AG04449 (cell line): ENCODE results near the gene ITPR3.

ENCODE experiments used
- CTCF ChIA-PET: fragments of 350-600 bp; formaldehyde crosslinking; extraction: SDS; loops from one replicate; lab custom pipeline; 2021; ENCODE audit warnings: antibody characterized with exemption; lab: Yijun Ruan, JAX
- POLR2A ChIA-PET: fragments of 400-600, 350-600 bp; formaldehyde crosslinking; extraction: SDS; loops from one replicate; lab custom pipeline; 2020; ENCODE audit warnings: antibody characterized with exemption, inconsistent platforms; lab: Yijun Ruan, JAX
- DNase-seq: peaks from one replicate; pipeline ENCODE4 v3.0.0-alpha.2; 2010; ENCODE audit warnings: low read depth, low spot score
- H3K4me3 ChIP-seq: 2 replicates; pipeline ENCODE4 v1.5.1; 2011; ENCODE audit warnings: low read depth, mild to moderate bottlenecking, control low read depth, low read length
- TF ChIP-seq, protein P1 (sequence below): IDR thresholded peaks from one replicate; pipeline ENCODE4 v1.5.1; 2011; ENCODE audit warnings: mild to moderate bottlenecking, moderate library complexity, low read length, control low read depth, inconsistent platforms; ENCODE audit not compliant: insufficient read depth; ENCODE audit errors: missing control alignments

Gene ITPR3

DNA sequence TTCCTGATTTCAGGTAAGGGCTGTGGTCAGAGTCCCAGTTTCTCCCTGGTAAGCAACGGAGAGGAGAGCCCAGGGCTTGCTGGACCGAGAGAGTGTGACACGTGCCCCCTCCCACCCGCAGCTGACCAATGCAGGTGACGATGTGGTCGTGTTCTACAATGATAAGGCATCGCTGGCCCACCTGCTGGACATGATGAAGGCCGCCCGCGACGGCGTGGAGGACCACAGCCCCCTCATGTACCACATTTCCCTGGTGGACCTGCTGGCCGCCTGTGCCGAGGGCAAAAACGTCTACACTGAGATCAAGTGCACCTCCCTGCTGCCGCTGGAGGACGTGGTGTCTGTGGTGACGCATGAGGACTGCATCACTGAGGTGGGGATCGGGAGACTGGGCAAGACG is 58.6 kb downstream of the ITPR3 start:
- TF ChIP-seq, protein P1, sequence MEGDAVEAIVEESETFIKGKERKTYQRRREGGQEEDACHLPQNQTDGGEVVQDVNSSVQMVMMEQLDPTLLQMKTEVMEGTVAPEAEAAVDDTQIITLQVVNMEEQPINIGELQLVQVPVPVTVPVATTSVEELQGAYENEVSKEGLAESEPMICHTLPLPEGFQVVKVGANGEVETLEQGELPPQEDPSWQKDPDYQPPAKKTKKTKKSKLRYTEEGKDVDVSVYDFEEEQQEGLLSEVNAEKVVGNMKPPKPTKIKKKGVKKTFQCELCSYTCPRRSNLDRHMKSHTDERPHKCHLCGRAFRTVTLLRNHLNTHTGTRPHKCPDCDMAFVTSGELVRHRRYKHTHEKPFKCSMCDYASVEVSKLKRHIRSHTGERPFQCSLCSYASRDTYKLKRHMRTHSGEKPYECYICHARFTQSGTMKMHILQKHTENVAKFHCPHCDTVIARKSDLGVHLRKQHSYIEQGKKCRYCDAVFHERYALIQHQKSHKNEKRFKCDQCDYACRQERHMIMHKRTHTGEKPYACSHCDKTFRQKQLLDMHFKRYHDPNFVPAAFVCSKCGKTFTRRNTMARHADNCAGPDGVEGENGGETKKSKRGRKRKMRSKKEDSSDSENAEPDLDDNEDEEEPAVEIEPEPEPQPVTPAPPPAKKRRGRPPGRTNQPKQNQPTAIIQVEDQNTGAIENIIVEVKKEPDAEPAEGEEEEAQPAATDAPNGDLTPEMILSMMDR = no peak
- CTCF ChIA-PET = interaction anchor here (1.0 to 2.7 kb wide), 2 partner anchors 10 to 21 kb away, joined by 5 to 7 read pairs; no protein-coding TSS in a partner anchor
- H3K4me3 ChIP-seq = no peak overlapping the region
- DNase-seq = no peak
- POLR2A ChIA-PET = no interaction called here

DNA sequence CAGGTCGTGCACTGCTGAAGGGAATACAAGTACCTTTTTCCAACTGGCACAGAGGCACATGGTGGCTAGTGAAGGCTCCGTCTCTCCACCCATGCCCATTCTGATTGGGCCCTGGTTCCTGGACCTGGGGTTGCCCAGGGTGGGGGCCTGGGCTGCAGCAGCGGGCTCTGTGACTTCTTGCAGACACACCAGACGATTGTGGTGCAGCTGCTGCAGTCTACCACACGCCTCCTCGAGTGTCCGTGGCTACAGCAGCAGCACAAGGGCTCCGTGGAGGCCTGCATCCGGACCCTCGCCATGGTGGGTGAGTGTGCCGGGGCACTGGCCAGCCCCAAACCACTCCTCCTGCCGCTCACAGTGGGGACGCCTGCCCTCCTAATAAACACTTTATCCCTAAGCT is 61.2 kb downstream of the ITPR3 start:
- TF ChIP-seq, protein P1 = no peak
- no peak for DNase-seq
- no peak overlapping the region for H3K4me3 ChIP-seq
- POLR2A ChIA-PET = no interaction called here
- CTCF ChIA-PET = interaction anchor here (2.0 to 2.7 kb wide), 2 partner anchors 12 to 18 kb away, joined by 8 to 16 read pairs; no protein-coding TSS in a partner anchor

DNA sequence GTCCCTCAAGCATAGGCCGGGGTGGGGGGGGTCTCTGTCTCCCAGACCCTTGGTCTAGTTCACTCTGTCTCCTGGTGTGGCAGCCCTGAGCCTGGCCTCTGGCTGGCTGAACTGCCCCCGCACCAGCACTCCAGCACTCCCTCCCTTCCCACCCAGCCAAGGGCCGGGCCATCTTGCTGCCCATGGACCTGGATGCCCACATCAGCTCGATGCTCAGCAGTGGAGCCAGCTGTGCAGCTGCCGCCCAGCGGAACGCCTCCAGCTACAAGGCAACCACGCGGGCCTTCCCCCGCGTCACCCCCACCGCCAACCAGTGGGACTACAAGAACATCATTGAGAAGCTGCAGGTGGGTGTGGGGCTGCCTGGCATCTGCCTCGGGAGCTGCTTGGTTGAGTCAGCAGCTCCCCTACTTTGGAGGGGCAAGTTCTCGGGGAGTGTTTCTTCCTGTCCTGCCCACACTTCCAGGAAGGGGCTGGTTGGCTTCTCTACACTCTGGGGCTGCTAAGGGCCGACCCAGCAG is 62.0 kb downstream of the ITPR3 start:
- TF ChIP-seq, protein P1 = no peak
- no peak for DNase-seq
- POLR2A ChIA-PET = no interaction called here
- H3K4me3 ChIP-seq = no peak overlapping the region
- CTCF ChIA-PET = interaction anchor here (1.4 to 2.7 kb wide), 4 partner anchors 11 to 93 kb away, joined by 8 to 16 read pairs (median 10); no protein-coding TSS in a partner anchor

DNA sequence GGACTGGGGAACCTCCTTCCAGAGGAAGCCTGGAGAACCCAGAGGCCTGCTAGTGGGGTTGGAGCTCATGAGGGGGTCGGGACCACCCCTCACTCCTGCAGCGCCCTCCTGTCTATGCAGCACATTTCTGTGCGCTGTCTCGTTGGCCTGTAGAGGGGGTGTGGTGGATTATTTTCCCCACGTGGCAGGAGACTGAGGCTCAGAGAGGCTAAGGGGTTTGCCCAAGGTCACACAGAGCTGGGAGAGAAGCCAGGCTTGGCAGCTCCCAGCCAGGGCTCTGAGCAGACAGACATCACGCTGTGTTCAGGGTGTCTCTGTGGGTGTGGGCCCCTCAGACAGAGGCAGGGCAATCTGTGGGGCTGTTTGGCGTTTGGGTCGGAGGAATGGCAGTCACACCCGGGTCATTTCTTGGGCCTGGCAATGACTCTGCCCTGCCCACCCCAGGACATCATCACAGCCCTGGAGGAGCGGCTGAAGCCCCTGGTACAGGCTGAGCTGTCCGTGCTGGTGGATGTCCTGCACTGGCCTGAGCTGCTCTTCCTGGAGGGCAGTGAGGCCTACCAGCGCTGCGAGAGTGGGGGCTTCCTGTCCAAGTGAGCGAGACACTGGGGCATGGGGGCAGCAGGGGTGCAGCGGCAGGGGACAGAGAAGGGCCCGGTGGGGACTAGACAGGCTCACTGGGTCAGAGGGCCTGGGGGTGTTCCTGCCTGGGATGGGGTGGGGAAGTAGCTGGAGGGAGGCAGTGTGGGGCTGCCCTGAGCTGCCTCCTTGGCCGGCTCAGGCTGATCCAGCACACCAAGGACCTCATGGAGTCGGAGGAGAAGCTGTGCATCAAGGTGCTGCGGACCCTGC is 62.7 kb downstream of the ITPR3 start:
- POLR2A ChIA-PET = interaction anchor here (0.8 kb wide), 1 partner anchor 10 kb away, joined by 3 read pairs; no protein-coding TSS in a partner anchor
- CTCF ChIA-PET = interaction anchor here (1.4 to 2.7 kb wide), 4 partner anchors 10 to 94 kb away, joined by 8 to 16 read pairs (median 10); no protein-coding TSS in a partner anchor

DNA sequence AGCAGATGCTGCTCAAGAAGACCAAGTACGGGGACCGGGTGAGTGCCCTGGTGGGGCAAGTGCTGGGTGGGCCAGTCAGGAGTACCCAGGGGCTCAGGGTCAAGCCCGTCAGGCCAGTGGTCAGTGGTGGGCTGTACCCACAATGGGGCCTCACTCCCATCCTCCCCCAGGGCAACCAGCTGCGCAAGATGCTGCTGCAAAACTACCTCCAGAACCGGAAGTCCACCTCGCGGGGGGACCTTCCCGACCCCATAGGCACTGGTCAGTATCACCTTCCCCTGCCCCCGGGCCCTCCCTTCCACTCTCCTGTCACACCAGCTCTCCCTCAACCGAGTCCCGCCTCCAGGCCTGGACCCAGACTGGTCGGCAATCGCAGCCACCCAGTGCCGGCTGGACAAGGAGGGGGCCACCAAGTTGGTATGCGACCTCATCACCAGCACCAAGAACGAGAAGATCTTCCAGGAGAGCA is 63.3 kb downstream of the ITPR3 start:
- TF ChIP-seq, protein P1 = no peak
- no peak for DNase-seq
- no peak overlapping the region for H3K4me3 ChIP-seq
- ChIA-PET POLR2A (interaction anchor here (0.8 kb wide), 1 partner anchor 10 kb away, joined by 3 read pairs; no protein-coding TSS in a partner anchor), CTCF (interaction anchor here (2.2 to 2.7 kb wide), 2 partner anchors 13 to 16 kb away, joined by 11 to 16 read pairs; no protein-coding TSS in a partner anchor)

More for the DNA sequence above, 62.7 kb downstream of the ITPR3 start:
- no peak overlapping the region for H3K4me3 ChIP-seq
- TF ChIP-seq, protein P1 = no peak
- no peak for DNase-seq
